ENCODE measurements around the gene JOSD2.

DNA sequence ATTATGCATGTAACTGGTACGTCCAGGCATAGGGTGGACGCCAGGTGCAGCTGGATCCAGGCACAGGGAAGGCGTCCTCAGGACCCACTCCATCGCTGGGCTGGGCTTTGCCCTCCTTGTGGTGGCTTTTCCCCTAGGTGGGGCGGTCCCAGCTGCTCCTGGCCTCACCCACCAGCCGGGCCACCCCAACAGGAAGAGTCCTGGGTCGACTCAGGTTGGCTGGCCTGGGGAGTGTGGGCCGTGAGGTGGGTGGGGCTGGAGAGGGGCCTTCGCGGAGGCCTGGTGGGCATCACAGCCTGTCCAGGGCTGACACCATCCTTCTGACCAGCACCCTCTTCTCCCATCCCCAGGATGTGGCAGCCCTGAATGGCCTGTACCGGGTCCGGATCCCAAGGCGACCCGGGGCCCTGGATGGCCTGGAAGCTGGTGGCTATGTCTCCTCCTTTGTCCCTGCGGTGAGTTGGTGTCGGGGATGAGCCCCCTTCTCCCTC lies 31.2 kb downstream of the JOSD2 start:
- TF ChIP-seq POLR2AphosphoS5 (IDR thresholded peaks at IDR 0.05) (no peak), POLR2A (IDR thresholded peaks at IDR 0.05) (no peak), EP300 (IDR thresholded peaks at IDR 0.05) (no peak)
- TF ChIP-seq, protein P1, sequence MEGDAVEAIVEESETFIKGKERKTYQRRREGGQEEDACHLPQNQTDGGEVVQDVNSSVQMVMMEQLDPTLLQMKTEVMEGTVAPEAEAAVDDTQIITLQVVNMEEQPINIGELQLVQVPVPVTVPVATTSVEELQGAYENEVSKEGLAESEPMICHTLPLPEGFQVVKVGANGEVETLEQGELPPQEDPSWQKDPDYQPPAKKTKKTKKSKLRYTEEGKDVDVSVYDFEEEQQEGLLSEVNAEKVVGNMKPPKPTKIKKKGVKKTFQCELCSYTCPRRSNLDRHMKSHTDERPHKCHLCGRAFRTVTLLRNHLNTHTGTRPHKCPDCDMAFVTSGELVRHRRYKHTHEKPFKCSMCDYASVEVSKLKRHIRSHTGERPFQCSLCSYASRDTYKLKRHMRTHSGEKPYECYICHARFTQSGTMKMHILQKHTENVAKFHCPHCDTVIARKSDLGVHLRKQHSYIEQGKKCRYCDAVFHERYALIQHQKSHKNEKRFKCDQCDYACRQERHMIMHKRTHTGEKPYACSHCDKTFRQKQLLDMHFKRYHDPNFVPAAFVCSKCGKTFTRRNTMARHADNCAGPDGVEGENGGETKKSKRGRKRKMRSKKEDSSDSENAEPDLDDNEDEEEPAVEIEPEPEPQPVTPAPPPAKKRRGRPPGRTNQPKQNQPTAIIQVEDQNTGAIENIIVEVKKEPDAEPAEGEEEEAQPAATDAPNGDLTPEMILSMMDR (IDR thresholded peaks at IDR 0.05), result no peak
